ENCODE results near the gene TAS2R7. TPM values are rescaled to one million over a fixed set of nuclear protein-coding genes. Genes with fewer than 3 reads are reported as not detected.

The TAS2R7 gene
- total RNA-seq, 1 experiment from 2014 or later = not detected

DNA sequence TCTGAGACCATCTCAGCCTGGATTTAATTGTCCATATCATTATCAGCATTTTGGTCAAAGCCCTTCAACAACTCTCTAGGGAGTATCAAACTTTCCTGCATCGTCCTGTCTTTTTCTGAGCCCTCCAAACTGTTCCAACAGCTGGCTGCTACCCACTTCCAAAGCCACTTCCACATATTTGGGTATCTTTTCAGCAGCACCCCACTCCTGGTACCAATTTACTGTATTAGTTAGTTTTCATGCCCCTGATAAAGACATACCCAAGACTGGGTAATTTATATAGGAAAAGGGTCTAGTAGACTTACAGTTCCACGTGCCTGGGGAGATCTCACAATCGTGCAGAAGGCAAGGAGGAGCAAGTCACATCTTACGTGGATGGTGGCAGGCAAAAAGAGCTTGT lies 46.2 kb downstream of the TAS2R7 start:
- Histone ChIP-seq H3K4me1 (no peaks in the 10 kb centered on the region), H3K27me3 (replicated peaks; ENCODE audit: control insufficient read depth, insufficient read depth, low read length) (no peaks in the 10 kb centered on the region), H3K9me3 (peaks cover 18% of the 10 kb centered on the region), H3K36me3 (ENCODE audit: control insufficient read depth, insufficient read depth, low read length) (no peaks in the 10 kb centered on the region), H3K4me3 (ENCODE audit: low read depth, low read length) (no peak overlapping the region)
- no peak overlapping the region for H3K27ac Mint-ChIP-seq (ENCODE audit: unreplicated experiment)
- no TSS peak for BruUV-seq (replicated peaks)
- H3K4me1 Mint-ChIP-seq (ENCODE audit: low read depth, unreplicated experiment) = peaks cover 6% of the 10 kb centered on the region
- H3K27me3 Mint-ChIP-seq (ENCODE audit: insufficient read depth, unreplicated experiment) = peaks cover 11% of the 10 kb centered on the region
- CTCF ChIA-PET = no interaction called here
- H3K36me3 Mint-ChIP-seq (ENCODE audit: insufficient read depth, unreplicated experiment) = no peaks in the 10 kb centered on the region
- intact Hi-C loops (cut with micrococcal nuclease; ENCODE audit: unreplicated experiment) = no loop called here
- POLR2A ChIA-PET = no interaction called here
- TF ChIP-seq CTCF (IDR thresholded peaks at IDR 0.05; ENCODE audit: insufficient read depth in 1 of 2, low read depth in 1 of 2, low read length in 1 of 2, severe bottlenecking in 1 of 2, unreplicated experiment in 1 of 2) = no peak
- H3K4me3 Mint-ChIP-seq (ENCODE audit: unreplicated experiment) = no peak overlapping the region
- DNase-seq = no peak
- H3K9me3 Mint-ChIP-seq (ENCODE audit: unreplicated experiment) = peaks cover 13% of the 10 kb centered on the region

DNA sequence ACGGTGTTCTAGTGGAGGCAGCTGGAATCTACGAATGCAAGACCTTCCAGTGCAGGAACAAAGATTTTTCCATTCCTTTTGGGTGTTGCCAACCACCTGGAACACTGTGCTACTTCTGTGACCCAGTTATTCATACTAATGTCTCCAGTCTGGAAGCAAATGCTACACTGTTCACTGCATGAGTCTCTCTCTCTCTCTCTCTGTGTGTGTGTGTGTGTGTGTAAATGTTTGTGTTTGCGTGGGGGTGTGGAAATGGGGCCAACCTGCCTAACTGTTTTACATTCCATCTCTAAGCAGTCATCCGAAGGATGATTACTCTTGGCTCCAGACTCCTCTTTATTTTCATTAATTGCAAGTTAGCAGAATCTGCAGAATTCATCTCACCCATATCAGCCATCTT lies 49.4 kb downstream of the TAS2R7 start:
- H3K36me3 ChIP-seq (ENCODE audit: control insufficient read depth, insufficient read depth, low read length) = no peaks in the 10 kb centered on the region
- POLR2A ChIA-PET = no interaction called here
- peaks cover 6% of the 10 kb centered on the region for H3K4me1 Mint-ChIP-seq (ENCODE audit: low read depth, unreplicated experiment)
- H3K36me3 Mint-ChIP-seq (ENCODE audit: insufficient read depth, unreplicated experiment) = no peaks in the 10 kb centered on the region
- H3K27ac Mint-ChIP-seq (ENCODE audit: unreplicated experiment) = no peak overlapping the region
- no peaks in the 10 kb centered on the region for H3K27me3 ChIP-seq (replicated peaks; ENCODE audit: control insufficient read depth, insufficient read depth, low read length)
- DNase-seq = no peak
- H3K9me3 ChIP-seq = peaks cover 18% of the 10 kb centered on the region
- no peak for TF ChIP-seq CTCF (IDR thresholded peaks at IDR 0.05; ENCODE audit: insufficient read depth in 1 of 2, low read depth in 1 of 2, low read length in 1 of 2, severe bottlenecking in 1 of 2, unreplicated experiment in 1 of 2)
- no TSS peak for BruUV-seq (replicated peaks)
- H3K9me3 Mint-ChIP-seq (ENCODE audit: unreplicated experiment) = peaks cover 13% of the 10 kb centered on the region
- CTCF ChIA-PET = no interaction called here
- H3K4me3 Mint-ChIP-seq (ENCODE audit: unreplicated experiment) = no peak overlapping the region
- no peak overlapping the region for H3K4me3 ChIP-seq (ENCODE audit: low read depth, low read length)
- intact Hi-C loops (cut with micrococcal nuclease; ENCODE audit: unreplicated experiment) = no loop called here
- H3K27me3 Mint-ChIP-seq (ENCODE audit: insufficient read depth, unreplicated experiment) = peaks cover 3% of the 10 kb centered on the region
- no peaks in the 10 kb centered on the region; the same call in 1 of the 2 replicates for H3K4me1 ChIP-seq

Other genes with a start within 250 kb of the TAS2R7 start
- 134 and 137 TPM in 2 replicates for gene MAGOHB, start 189.0 kb downstream of the TAS2R7 start, total RNA-seq (2022)
- gene STYK1, start 128.6 kb downstream of the TAS2R7 start, total RNA-seq (2022) = 4.5 and 4.9 TPM in 2 replicates
- gene YBX3, start 79.3 kb downstream of the TAS2R7 start, total RNA-seq (2022) = 315 and 326 TPM in 2 replicates
- gene TAS2R8, start 4.7 kb upstream of the TAS2R7 start, total RNA-seq (2022) = not detected in 2 replicates
- gene TAS2R9, start 7.5 kb upstream of the TAS2R7 start, total RNA-seq (2022) = not detected in 2 replicates
- gene TAS2R10, start 23.7 kb upstream of the TAS2R7 start, total RNA-seq (2022) = 0.29 and 0.30 TPM in 2 replicates
- 6.8 and 8.4 TPM in 2 replicates for gene PRR4, start 46.8 kb upstream of the TAS2R7 start, total RNA-seq (2022)
- gene PRH1, start 81.6 kb upstream of the TAS2R7 start, total RNA-seq (2022) = 21.2 and 24.4 TPM in 2 replicates
- 1.6 and 2.0 TPM in 2 replicates for gene TAS2R13, start 106.9 kb upstream of the TAS2R7 start, total RNA-seq (2022)
- gene PRH2, start 126.6 kb upstream of the TAS2R7 start, total RNA-seq (2022) = 0.93 TPM in 1 of 2 replicates, not detected in the other
- gene TAS2R14, start 136.6 kb upstream of the TAS2R7 start, total RNA-seq (2022) = 2.7 and 3.1 TPM in 2 replicates
- 2.0 and 2.2 TPM in 2 replicates for gene TAS2R50, start 184.3 kb upstream of the TAS2R7 start, total RNA-seq (2022)
- 2.2 and 3.8 TPM in 2 replicates for gene TAS2R20, start 195.7 kb upstream of the TAS2R7 start, total RNA-seq (2022)
- 4.8 and 5.7 TPM in 2 replicates for gene TAS2R19, start 220.0 kb upstream of the TAS2R7 start, total RNA-seq (2022)
- gene TAS2R31, start 228.8 kb upstream of the TAS2R7 start, total RNA-seq (2022) = 4.3 and 5.7 TPM in 2 replicates

All from Caco-2 (cell line).